K562 (cell line): ENCODE measurements around the gene C16orf92. TPM values are rescaled to one million over a fixed set of nuclear protein-coding genes. Genes with fewer than 3 reads are reported as not detected.
A peak's percentile ranks its signal among the peaks of the same experiment; 100 is the strongest.

Source experiments
- ATF7 ChIP-seq: fragments of 450-650 bp; IDR thresholded peaks from 2 replicates; pipeline ENCODE4 v1.7.1; 2014; ENCODE audit warnings: mild to moderate bottlenecking, moderate library complexity
- KDM4B ChIP-seq, 2 experiments: fragments of 450-650 bp in 1 of 2; sonication (generic) in 1 of 2; IDR thresholded peaks; 2 replicates each; pipeline ENCODE4 v1.6.1; 2016 to 2017; ENCODE audit warnings: borderline replicate concordance in 2 of 2, antibody characterized with exemption in 1 of 2, low read depth in 1 of 2, mild to moderate bottlenecking in 1 of 2
- MTA3 ChIP-seq: fragments of 450-650 bp; formaldehyde crosslinking; IDR thresholded peaks from 2 replicates; pipeline ENCODE4 v1.6.1; 2017; ENCODE audit warnings: mild to moderate bottlenecking, borderline replicate concordance
- NFRKB ChIP-seq: fragments of 450-650 bp; IDR thresholded peaks from 2 replicates; pipeline ENCODE4 v1.6.1; 2016; ENCODE audit warnings: low read depth
- PML ChIP-seq: IDR thresholded peaks from 2 replicates; pipeline ENCODE4 v1.6.1; 2012; ENCODE audit warnings: low read length, inconsistent platforms
- RFX7 ChIP-seq: fragments of 250-450 bp; sonication (Bioruptor Pico); IDR thresholded peaks from 2 replicates; pipeline ENCODE4 v1.5.1; 2021; ENCODE audit warnings: mild to moderate bottlenecking
- SAP30 ChIP-seq: fragments of 200-600 bp; sonication (generic); IDR thresholded peaks from 2 replicates; pipeline ENCODE4 v1.6.1; 2012; ENCODE audit warnings: borderline replicate concordance, low read depth, mild to moderate bottlenecking, moderate library complexity, low read length, control low read depth, inconsistent platforms; ENCODE audit not compliant: insufficient read depth, poor library complexity, severe bottlenecking
- SFPQ ChIP-seq: fragments of 200-400 bp; formaldehyde crosslinking; IDR thresholded peaks from 2 replicates; pipeline ENCODE4 v1.6.1; 2017; ENCODE audit warnings: mild to moderate bottlenecking, low read depth, low read length, moderate library complexity
- SP1 ChIP-seq: sonication (generic); formaldehyde crosslinking; IDR thresholded peaks from 2 replicates; pipeline ENCODE4 v1.8.1; 2022; ENCODE audit warnings: mild to moderate bottlenecking, missing genetic modification reagents
- VEZF1 ChIP-seq: fragments of 200-800 bp; sonication (Bioruptor generic); IDR thresholded peaks from 2 replicates; pipeline ENCODE4 v1.6.1; 2017; ENCODE audit warnings: missing genetic modification characterization, missing compliant biosample characterization
- ZNF639 ChIP-seq, 2 experiments: fragments of 200-800 bp in 1 of 2; sonication (Bioruptor generic) in 1 of 2; sonication (generic) in 1 of 2; formaldehyde crosslinking in 1 of 2; IDR thresholded peaks in 1 of 2; conservative IDR thresholded peaks in 1 of 2; 2 replicates each; pipeline versions ENCODE4 v1.5.0 to v1.6.1; 2016 to 2020; ENCODE audit warnings: missing compliant biosample characterization in 1 of 2, missing genetic modification characterization in 1 of 2, missing genetic modification reagents in 1 of 2
- polyA plus RNA-seq, 8 experiments: library from polyadenylated mRNA; depleted of rRNA in 4 of 8; stranded (reverse) in 5 of 8; unstranded in 3 of 8; fragments of >200 nt; fragmentation: Nextera tagmentation in 2 of 8; fragmentation: Illumina TruSeq in 1 of 8; extraction: Ambion mirVana in 2 of 8; extraction: Trizol in 1 of 8; gene quantifications; 2 replicates each; pipeline versions ENCODE4 v1.2.1 to v1.2.3, GENCODE V29; 2011 to 2014; ENCODE audit warnings: inconsistent platforms in 1 of 8, missing spikeins in 1 of 8
- total RNA-seq, 7 experiments: library from RNA; depleted of rRNA in 6 of 7; stranded (reverse); fragments of >200 nt in 6 of 7; fragmentation: Illumina TruSeq in 2 of 7; extraction: Trizol in 2 of 7; gene quantifications; 2 replicates each; pipeline versions ENCODE4 v1.2.1 to v1.2.3, GENCODE V29; 2011 to 2021; ENCODE audit warnings: low replicate concordance in 1 of 7
- TF ChIP-seq, protein P1 (sequence below): fragments of 450-650 bp; IDR thresholded peaks from 2 replicates; pipeline ENCODE4 v1.6.1; 2014; ENCODE audit warnings: low read depth, mild to moderate bottlenecking, moderate library complexity, borderline replicate concordance
- TF ChIP-seq, protein P2 (sequence below), 2 experiments: fragments of 150-350 bp in 1 of 2; IDR thresholded peaks; 2 replicates each; pipeline ENCODE4 v1.6.1; 2012 to 2016; ENCODE audit warnings: low read depth in 2 of 2, low read length in 2 of 2, mild to moderate bottlenecking in 1 of 2, moderate library complexity in 1 of 2

C16orf92 gene
- total and polyA plus RNA-seq, 9 of the 15 experiments (the other 6 are each of a cell fraction or from before 2014, with no cell fraction given): not detected

DNA sequence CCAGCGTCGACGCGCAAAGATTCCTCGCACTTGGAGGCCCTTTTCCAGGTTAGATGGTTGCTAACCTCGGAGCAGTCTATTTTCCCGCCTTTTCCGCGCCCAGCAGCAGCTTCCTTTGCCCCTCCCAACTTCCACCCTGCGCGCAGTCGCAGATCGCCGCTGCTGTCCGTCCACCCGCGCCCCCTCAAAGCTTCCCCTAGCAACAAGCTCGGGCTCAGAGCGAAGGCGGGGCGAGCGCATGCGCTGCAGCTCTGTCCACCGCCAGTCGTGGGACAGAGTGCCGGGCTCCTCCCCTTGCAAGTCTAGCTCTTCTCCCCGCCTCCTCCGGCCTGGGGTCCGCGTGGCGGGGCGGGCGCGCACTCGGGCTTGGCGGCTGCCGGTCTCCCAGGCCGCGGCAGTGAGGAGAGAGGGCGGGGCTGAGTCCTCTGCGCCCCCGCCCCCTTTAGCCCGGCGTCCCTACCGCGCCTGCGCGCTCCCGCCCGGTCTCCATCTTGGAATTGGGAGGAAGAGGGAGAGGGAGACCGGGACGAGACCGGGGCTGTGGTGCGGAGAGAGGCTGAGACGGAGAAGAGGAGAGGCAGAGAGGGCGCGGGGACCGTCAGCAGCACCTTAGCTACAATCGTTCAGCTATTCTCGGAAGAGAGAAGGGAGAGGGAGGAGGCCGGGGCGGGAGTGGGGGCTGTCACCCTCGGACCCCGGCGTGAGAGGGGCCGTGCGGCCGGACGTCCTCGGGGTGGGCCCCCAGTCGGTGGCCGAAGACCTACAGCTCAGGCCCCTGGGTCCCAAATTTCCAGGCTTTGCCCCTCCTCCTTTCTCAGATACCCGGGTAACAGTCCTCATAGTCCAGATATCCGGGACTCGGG, 49.4 kb upstream of the C16orf92 start, which contains the start of gene TAOK2 (continued):
- TF ChIP-seq ZNF639 (CRISPR knock-in tag; conservative IDR thresholded peaks at IDR 0.05 in 1 of 2, IDR thresholded peaks at IDR 0.05 in 1 of 2) (peak in 1 of 2 experiments; percentile 93; a peak in 2 of 4 replicates), SFPQ (no peak), MTA3 (peak; percentile 45; the same call in 1 of the 2 replicates), PML (peak; percentile 57; the same call in 1 of the 2 replicates), VEZF1 (CRISPR knock-in tag) (peak; percentile 94), SP1 (CRISPR knock-in tag) (peak; percentile 93), ATF7 (peak; percentile 76), NFRKB (peak; percentile 52; the same call in 1 of the 2 replicates), SAP30 (peak; percentile 64), RFX7 (CRISPR knock-in tag) (0 out of 2 replicates have a peak, but pooled peaks have one; percentile 34), KDM4B (IDR thresholded peaks at IDR 0.05; ENCODE audit: borderline replicate concordance in 2 of 2, low read depth in 1 of 2) (peak in 1 of 2 experiments; percentile 83; a peak in 1 of 4 replicates)
- TF ChIP-seq, protein P1, sequence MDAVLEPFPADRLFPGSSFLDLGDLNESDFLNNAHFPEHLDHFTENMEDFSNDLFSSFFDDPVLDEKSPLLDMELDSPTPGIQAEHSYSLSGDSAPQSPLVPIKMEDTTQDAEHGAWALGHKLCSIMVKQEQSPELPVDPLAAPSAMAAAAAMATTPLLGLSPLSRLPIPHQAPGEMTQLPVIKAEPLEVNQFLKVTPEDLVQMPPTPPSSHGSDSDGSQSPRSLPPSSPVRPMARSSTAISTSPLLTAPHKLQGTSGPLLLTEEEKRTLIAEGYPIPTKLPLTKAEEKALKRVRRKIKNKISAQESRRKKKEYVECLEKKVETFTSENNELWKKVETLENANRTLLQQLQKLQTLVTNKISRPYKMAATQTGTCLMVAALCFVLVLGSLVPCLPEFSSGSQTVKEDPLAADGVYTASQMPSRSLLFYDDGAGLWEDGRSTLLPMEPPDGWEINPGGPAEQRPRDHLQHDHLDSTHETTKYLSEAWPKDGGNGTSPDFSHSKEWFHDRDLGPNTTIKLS: peak; percentile 88
- TF ChIP-seq, protein P2, sequence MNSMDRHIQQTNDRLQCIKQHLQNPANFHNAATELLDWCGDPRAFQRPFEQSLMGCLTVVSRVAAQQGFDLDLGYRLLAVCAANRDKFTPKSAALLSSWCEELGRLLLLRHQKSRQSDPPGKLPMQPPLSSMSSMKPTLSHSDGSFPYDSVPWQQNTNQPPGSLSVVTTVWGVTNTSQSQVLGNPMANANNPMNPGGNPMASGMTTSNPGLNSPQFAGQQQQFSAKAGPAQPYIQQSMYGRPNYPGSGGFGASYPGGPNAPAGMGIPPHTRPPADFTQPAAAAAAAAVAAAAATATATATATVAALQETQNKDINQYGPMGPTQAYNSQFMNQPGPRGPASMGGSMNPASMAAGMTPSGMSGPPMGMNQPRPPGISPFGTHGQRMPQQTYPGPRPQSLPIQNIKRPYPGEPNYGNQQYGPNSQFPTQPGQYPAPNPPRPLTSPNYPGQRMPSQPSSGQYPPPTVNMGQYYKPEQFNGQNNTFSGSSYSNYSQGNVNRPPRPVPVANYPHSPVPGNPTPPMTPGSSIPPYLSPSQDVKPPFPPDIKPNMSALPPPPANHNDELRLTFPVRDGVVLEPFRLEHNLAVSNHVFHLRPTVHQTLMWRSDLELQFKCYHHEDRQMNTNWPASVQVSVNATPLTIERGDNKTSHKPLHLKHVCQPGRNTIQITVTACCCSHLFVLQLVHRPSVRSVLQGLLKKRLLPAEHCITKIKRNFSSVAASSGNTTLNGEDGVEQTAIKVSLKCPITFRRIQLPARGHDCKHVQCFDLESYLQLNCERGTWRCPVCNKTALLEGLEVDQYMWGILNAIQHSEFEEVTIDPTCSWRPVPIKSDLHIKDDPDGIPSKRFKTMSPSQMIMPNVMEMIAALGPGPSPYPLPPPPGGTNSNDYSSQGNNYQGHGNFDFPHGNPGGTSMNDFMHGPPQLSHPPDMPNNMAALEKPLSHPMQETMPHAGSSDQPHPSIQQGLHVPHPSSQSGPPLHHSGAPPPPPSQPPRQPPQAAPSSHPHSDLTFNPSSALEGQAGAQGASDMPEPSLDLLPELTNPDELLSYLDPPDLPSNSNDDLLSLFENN (IDR thresholded peaks at IDR 0.05; ENCODE audit: low read depth in 2 of 2, low read length in 2 of 2): 0 out of 4 replicates have a peak, but pooled peaks of 1 of the 2 experiments have one; percentile 31
